HEK293T (cell line): ENCODE data around the gene DCTPP1.

ENCODE experiments used
- ARNT ChIP-seq: fragments of 450-650 bp; IDR thresholded peaks from 2 replicates; pipeline ENCODE4 v1.6.1; 2017; ENCODE audit warnings: mild to moderate bottlenecking
- BHLHE40 ChIP-seq: fragments of 450-650 bp; IDR thresholded peaks from 2 replicates; pipeline ENCODE4 v1.6.1; 2016; ENCODE audit warnings: mild to moderate bottlenecking, moderate library complexity, borderline replicate concordance
- CTBP1 ChIP-seq: fragments of 450-650 bp; IDR thresholded peaks from 2 replicates; pipeline ENCODE4 v1.6.1; 2016; ENCODE audit warnings: borderline replicate concordance
- ELF4 ChIP-seq: fragments of 450-650 bp; IDR thresholded peaks from 2 replicates; pipeline ENCODE4 v1.6.1; 2017; ENCODE audit warnings: antibody characterized with exemption
- FOXA1 ChIP-seq: fragments of 450-650 bp; IDR thresholded peaks from 2 replicates; pipeline ENCODE4 v1.6.1; 2016; ENCODE audit warnings: mild to moderate bottlenecking
- FOXK2 ChIP-seq: fragments of 450-650 bp; IDR thresholded peaks from 2 replicates; pipeline ENCODE4 v1.6.1; 2016; ENCODE audit warnings: mild to moderate bottlenecking
- HDGF ChIP-seq: fragments of 450-650 bp; IDR thresholded peaks from 2 replicates; pipeline ENCODE4 v1.6.1; 2017; ENCODE audit warnings: antibody characterized with exemption, borderline replicate concordance
- NFRKB ChIP-seq: fragments of 450-650 bp; IDR thresholded peaks from 2 replicates; pipeline ENCODE4 v1.6.1; 2016; ENCODE audit warnings: mild to moderate bottlenecking, moderate library complexity
- SP1 ChIP-seq: fragments of 450-650 bp; IDR thresholded peaks from 2 replicates; pipeline ENCODE4 v1.6.1; 2017
- SUZ12 ChIP-seq: fragments of 450-650 bp; IDR thresholded peaks from 2 replicates; pipeline ENCODE4 v1.6.1; 2016; ENCODE audit warnings: mild to moderate bottlenecking
- TARDBP ChIP-seq: fragments of 450-650 bp; IDR thresholded peaks from 2 replicates; pipeline ENCODE4 v1.6.1; 2016
- ZNF384 ChIP-seq: fragments of 450-650 bp; IDR thresholded peaks from 2 replicates; pipeline ENCODE4 v1.6.1; 2016
- TF ChIP-seq, protein P1 (sequence below): fragments of 450-650 bp; IDR thresholded peaks from 2 replicates; pipeline ENCODE4 v1.6.1; 2016

DNA sequence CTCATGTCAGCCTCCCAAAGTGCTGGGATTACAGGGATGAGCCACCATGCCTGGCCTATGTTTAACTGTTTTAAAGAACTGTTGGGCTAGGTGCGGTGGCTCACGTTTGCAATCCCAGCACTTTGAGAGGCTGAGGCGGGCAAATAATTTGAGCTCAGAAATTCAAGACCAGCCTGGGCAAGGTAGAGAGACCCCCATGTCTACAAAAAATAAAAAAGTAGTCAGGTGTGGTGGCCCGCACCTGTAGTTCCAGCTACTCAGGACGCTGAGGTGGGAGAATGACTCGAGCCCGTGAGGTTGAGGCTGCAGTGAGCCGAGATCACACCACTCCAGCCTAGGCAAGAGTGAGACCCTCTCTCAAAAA lies 40.8 kb upstream of the DCTPP1 start:
- TF ChIP-seq BHLHE40 (no peak), ZNF384 (no peak), HDGF (no peak), ARNT (no peak), TARDBP (no peak), ELF4 (no peak), NFRKB (no peak), SP1 (no peak), SUZ12 (no peak), FOXA1 (no peak), FOXK2 (no peak), CTBP1 (no peak)
- TF ChIP-seq, protein P1, sequence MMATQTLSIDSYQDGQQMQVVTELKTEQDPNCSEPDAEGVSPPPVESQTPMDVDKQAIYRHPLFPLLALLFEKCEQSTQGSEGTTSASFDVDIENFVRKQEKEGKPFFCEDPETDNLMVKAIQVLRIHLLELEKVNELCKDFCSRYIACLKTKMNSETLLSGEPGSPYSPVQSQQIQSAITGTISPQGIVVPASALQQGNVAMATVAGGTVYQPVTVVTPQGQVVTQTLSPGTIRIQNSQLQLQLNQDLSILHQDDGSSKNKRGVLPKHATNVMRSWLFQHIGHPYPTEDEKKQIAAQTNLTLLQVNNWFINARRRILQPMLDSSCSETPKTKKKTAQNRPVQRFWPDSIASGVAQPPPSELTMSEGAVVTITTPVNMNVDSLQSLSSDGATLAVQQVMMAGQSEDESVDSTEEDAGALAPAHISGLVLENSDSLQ, result no peak
